ENCODE data around the gene GRK1. TPM values are rescaled to one million over a fixed set of nuclear protein-coding genes. Genes with fewer than 3 reads are reported as not detected.

GRK1 gene
- total RNA-seq, 2 experiments from 2014 or later, result 0.07 to 0.09 TPM

- no peaks in the 10 kb centered on the region for H3K4me1 Mint-ChIP-seq (ENCODE audit: low read depth)
- no peaks in the 10 kb centered on the region for H3K36me3 Mint-ChIP-seq (ENCODE audit: low read depth)
- no peak overlapping the region for H3K27ac Mint-ChIP-seq
- H3K9me3 Mint-ChIP-seq, result no peaks in the 10 kb centered on the region
- ChIA-PET CTCF (no interaction called here), POLR2A (no interaction called here)
- intact Hi-C loops (cut with micrococcal nuclease), result no loop called here
- ATAC-seq (no peak), DNase-seq (no peak)
- H3K27me3 Mint-ChIP-seq, result peaks cover 22% of the 10 kb centered on the region
- no peak overlapping the region for H3K4me3 Mint-ChIP-seq
- no peak for TF ChIP-seq CTCF (IDR thresholded peaks at IDR 0.05)
Observed at GRCh38 chr13:113765564-113765910, 98.5 kb downstream of the GRK1 start.

GRCh38 chr13:113766035-113766800, 99.2 kb downstream of the GRK1 start:
- Mint-ChIP-seq H3K4me1 (ENCODE audit: low read depth) (no peaks in the 10 kb centered on the region), H3K9me3 (no peaks in the 10 kb centered on the region), H3K27ac (no peak overlapping the region), H3K27me3 (peaks cover 15% of the 10 kb centered on the region), H3K36me3 (ENCODE audit: low read depth) (no peaks in the 10 kb centered on the region), H3K4me3 (no peak overlapping the region)
- DNase-seq (no peak), ATAC-seq (no peak)
- intact Hi-C loops (cut with micrococcal nuclease), result no loop called here
- ChIA-PET CTCF (no interaction called here), POLR2A (no interaction called here)
- no peak for TF ChIP-seq CTCF (IDR thresholded peaks at IDR 0.05)

GRCh38 chr13:113767366-113767765, 100.3 kb downstream of the GRK1 start:
- Mint-ChIP-seq H3K27ac (no peak overlapping the region), H3K27me3 (peaks cover 7% of the 10 kb centered on the region), H3K36me3 (ENCODE audit: low read depth) (no peaks in the 10 kb centered on the region), H3K4me1 (ENCODE audit: low read depth) (peaks cover 8% of the 10 kb centered on the region), H3K4me3 (no peak overlapping the region), H3K9me3 (peaks cover 6% of the 10 kb centered on the region)
- ChIA-PET POLR2A (no interaction called here), CTCF (no interaction called here)
- ATAC-seq, result no peak
- intact Hi-C loops (cut with micrococcal nuclease), result no loop called here
- no peak for DNase-seq
- TF ChIP-seq CTCF (IDR thresholded peaks at IDR 0.05), result no peak

- intact Hi-C loops (cut with micrococcal nuclease), result no loop called here
- DNase-seq, result no peak
- H3K36me3 Mint-ChIP-seq (ENCODE audit: low read depth), result no peaks in the 10 kb centered on the region
- ChIA-PET CTCF (interaction anchor here (0.8 kb wide), 1 partner anchor 9 kb away, joined by 4 read pairs; the partner anchor contains the start of gene TMEM255B), POLR2A (no interaction called here)
- H3K9me3 Mint-ChIP-seq, result peaks cover 11% of the 10 kb centered on the region
- H3K27ac Mint-ChIP-seq, result no peak overlapping the region
- no peak for ATAC-seq
- no peak for TF ChIP-seq CTCF (IDR thresholded peaks at IDR 0.05)
- no peak overlapping the region for H3K4me3 Mint-ChIP-seq
- H3K4me1 Mint-ChIP-seq (ENCODE audit: low read depth), result peaks cover 11% of the 10 kb centered on the region
- H3K27me3 Mint-ChIP-seq, result peaks cover 6% of the 10 kb centered on the region
Observed at GRCh38 chr13:113768018-113768905, 101.2 kb downstream of the GRK1 start.

- Mint-ChIP-seq H3K4me3 (no peak overlapping the region), H3K36me3 (ENCODE audit: low read depth) (no peaks in the 10 kb centered on the region), H3K9me3 (peaks cover 11% of the 10 kb centered on the region), H3K4me1 (ENCODE audit: low read depth) (peaks cover 11% of the 10 kb centered on the region), H3K27me3 (peaks cover 2% of the 10 kb centered on the region), H3K27ac (no peak overlapping the region)
- ChIA-PET CTCF (interaction anchor here (0.8 kb wide), 1 partner anchor 10 kb away, joined by 4 read pairs; the partner anchor contains the start of gene TMEM255B), POLR2A (interaction anchor here (0.6 kb wide), 1 partner anchor 35 kb away, joined by 3 read pairs; no protein-coding TSS in a partner anchor)
- no peak for TF ChIP-seq CTCF (IDR thresholded peaks at IDR 0.05)
- intact Hi-C loops (cut with micrococcal nuclease), result no loop called here
- no peak for DNase-seq
- ATAC-seq, result no peak
Observed at GRCh38 chr13:113769106-113769505, 102.1 kb downstream of the GRK1 start.

Measured in activated CD8-positive, alpha-beta T cell treated with anti-CD3 and anti-CD28 coated beads for 36 hours (primary cell).